Cardiac muscle cell (in vitro differentiated cells and primary cell): ENCODE data around the gene HAND2. TPM values are rescaled to one million over a fixed set of nuclear protein-coding genes. Genes with fewer than 3 reads are reported as not detected.
A peak's percentile ranks its signal among the peaks of the same experiment; 100 is the strongest.

ENCODE experiments used
- DNase-seq, 2 donors: peaks; one replicate each; pipeline versions ENCODE4 v3.0.0 to v3.0.0-alpha.2; 2010 to 2017; ENCODE audit warnings: low read depth in 1 of 2, low spot score in 1 of 2
- H3K27ac ChIP-seq: fragments of 200-600 bp; sonication (generic); 2 replicates; pipeline ENCODE4 v1.5.1; 2016
- H3K27me3 ChIP-seq: fragments of 200-600 bp; sonication (generic); 2 replicates; pipeline ENCODE4 v1.6.0; 2016; ENCODE audit warnings: control low read depth
- H3K36me3 ChIP-seq: fragments of 200-600 bp; sonication (generic); 2 replicates; pipeline ENCODE4 v1.5.1; 2016; ENCODE audit warnings: control low read depth
- H3K4me1 ChIP-seq: fragments of 200-600 bp; sonication (generic); 2 replicates; pipeline ENCODE4 v1.8.1; 2017; ENCODE audit warnings: low read depth, mild to moderate bottlenecking, mixed run types
- H3K4me3 ChIP-seq: fragments of 200-600 bp; sonication (generic); 2 replicates; pipeline ENCODE4 v1.5.1; 2016; ENCODE audit warnings: mild to moderate bottlenecking
- H3K9me3 ChIP-seq: fragments of 200-600 bp; sonication (generic); 2 replicates; pipeline ENCODE4 v1.5.1; 2017; ENCODE audit warnings: low read depth, mild to moderate bottlenecking, control low read depth
- CTCF ChIP-seq: IDR thresholded peaks from 2 replicates; pipeline ENCODE4 v1.5.1; 2012; ENCODE audit warnings: low read depth, mild to moderate bottlenecking, low read length
- polyA plus RNA-seq: library from polyadenylated mRNA; unstranded; fragments of >200 nt; fragmentation: Nextera tagmentation; extraction: Ambion mirVana; gene quantifications from 2 replicates; pipeline ENCODE4 v1.2.1, GENCODE V29; 2016
- total RNA-seq: library from RNA; depleted of rRNA; stranded (reverse); fragments of >200 nt; gene quantifications from 2 replicates; pipeline ENCODE4 v1.2.3, GENCODE V29; 2016

Gene HAND2
- total and polyA plus RNA-seq, 2 experiments from 2014 or later: 175 to 607 TPM

- Histone ChIP-seq H3K36me3 (no peaks in the 10 kb centered on the region), H3K4me1 (peaks cover 8% of the 10 kb centered on the region), H3K27ac (no peak overlapping the region), H3K27me3 (no peaks in the 10 kb centered on the region), H3K9me3 (no peaks in the 10 kb centered on the region), H3K4me3 (no peak overlapping the region)
- DNase-seq: no peak
- no peak for TF ChIP-seq CTCF
Measured at GRCh38 chr4:173482330-173482931, 47.6 kb downstream of the HAND2 start.

- H3K9me3 ChIP-seq: no peaks in the 10 kb centered on the region
- no peak for DNase-seq
- TF ChIP-seq CTCF: no peak
- no peaks in the 10 kb centered on the region for H3K4me1 ChIP-seq
- H3K27ac ChIP-seq: peak overlapping the region; percentile 23
- H3K27me3 ChIP-seq: no peaks in the 10 kb centered on the region
- no peak overlapping the region for H3K4me3 ChIP-seq
- H3K36me3 ChIP-seq: no peaks in the 10 kb centered on the region
Measured at GRCh38 chr4:173478913-173479283, 51.1 kb downstream of the HAND2 start.

- no peaks in the 10 kb centered on the region for H3K36me3 ChIP-seq
- H3K27ac ChIP-seq: peak overlapping the region; percentile 23
- no peak for TF ChIP-seq CTCF
- H3K27me3 ChIP-seq: no peaks in the 10 kb centered on the region
- no peak overlapping the region for H3K4me3 ChIP-seq
- H3K4me1 ChIP-seq: no peaks in the 10 kb centered on the region
- H3K9me3 ChIP-seq: no peaks in the 10 kb centered on the region
- no peak for DNase-seq
Measured at GRCh38 chr4:173478201-173478912, 51.7 kb downstream of the HAND2 start.

- no peaks in the 10 kb centered on the region for H3K27me3 ChIP-seq
- no peak for TF ChIP-seq CTCF
- DNase-seq: no peak
- H3K9me3 ChIP-seq: no peaks in the 10 kb centered on the region
- no peaks in the 10 kb centered on the region for H3K4me1 ChIP-seq
- H3K27ac ChIP-seq: no peak overlapping the region
- H3K4me3 ChIP-seq: no peak overlapping the region
- H3K36me3 ChIP-seq: no peaks in the 10 kb centered on the region
Measured at GRCh38 chr4:173477016-173477415, 53.0 kb downstream of the HAND2 start.

Other genes starting within 250 kb of the HAND2 start
- gene HMGB2, start 195.9 kb downstream of the HAND2 start, total RNA-seq: 89.0 and 443 TPM in 2 replicates
- gene HMGB2, start 195.9 kb downstream of the HAND2 start, polyA plus RNA-seq: 195 and 728 TPM in 2 replicates
- 42.0 and 49.7 TPM in 2 replicates for gene SAP30, start 159.3 kb downstream of the HAND2 start, total RNA-seq
- 49.4 and 66.1 TPM in 2 replicates for gene SAP30, start 159.3 kb downstream of the HAND2 start, polyA plus RNA-seq
- gene SCRG1, start 131.1 kb downstream of the HAND2 start, total RNA-seq: 0.04 and 0.12 TPM in 2 replicates
- gene SCRG1, start 131.1 kb downstream of the HAND2 start, polyA plus RNA-seq: 1.9 and 2.7 TPM in 2 replicates